Stimulated activated CD4-positive, alpha-beta T cell treated with anti-CD3 and anti-CD28 coated beads, Interleukin-1b, Interleukin-23, amount 100 ng/mL, for 24 hours (primary cell): ENCODE data around the gene SYT9.

Source experiments
- DNase-seq, 4 experiments: peaks; one replicate each; pipeline ENCODE4 v3.0.0-alpha.2; 2020; ENCODE audit warnings: low read depth in 4 of 4, low spot score in 1 of 4

SYT9 gene

GRCh38 chr11:7251836-7252682, at the start of gene SYT9:
SYT9 (plus strand) TSS chr11:7251904; CDS start chr11:7252187, 283 bp downstream.
- peak in 1 of 4 experiments; percentile 21 for DNase-seq

- no peak for DNase-seq
Measured at GRCh38 chr11:7202412-7202811, 49.3 kb upstream of the SYT9 start.

- DNase-seq, result no peak
Measured at GRCh38 chr11:7204778-7205177, 46.9 kb upstream of the SYT9 start.

- DNase-seq, result no peak
Measured at GRCh38 chr11:7208391-7208790, 43.3 kb upstream of the SYT9 start.

- DNase-seq, result no peak
Measured at GRCh38 chr11:7219491-7219890, 32.2 kb upstream of the SYT9 start.

- no peak for DNase-seq
Measured at GRCh38 chr11:7220636-7221035, 31.1 kb upstream of the SYT9 start.

GRCh38 chr11:7222619-7223018, 29.1 kb upstream of the SYT9 start:
- no peak for DNase-seq

- DNase-seq, result no peak
Measured at GRCh38 chr11:7239877-7240276, 11.8 kb upstream of the SYT9 start.

GRCh38 chr11:7245341-7245740, 6.4 kb upstream of the SYT9 start:
- no peak for DNase-seq

GRCh38 chr11:7246179-7246578, 5.5 kb upstream of the SYT9 start:
- DNase-seq, result no peak

- DNase-seq, result no peak
Measured at GRCh38 chr11:7250166-7250565, 1.5 kb upstream of the SYT9 start.

GRCh38 chr11:7251487-7251835, 243 bp upstream of the SYT9 start:
- no peak for DNase-seq

- no peak for DNase-seq
Measured at GRCh38 chr11:7252683-7253213, 1.0 kb downstream of the SYT9 start.

GRCh38 chr11:7253800-7254199, 2.1 kb downstream of the SYT9 start:
- no peak for DNase-seq

GRCh38 chr11:7254731-7255291, 3.1 kb downstream of the SYT9 start:
- no peak for DNase-seq

- DNase-seq, result no peak
Measured at GRCh38 chr11:7256943-7257342, 5.2 kb downstream of the SYT9 start.

GRCh38 chr11:7257724-7258123, 6.0 kb downstream of the SYT9 start:
- no peak for DNase-seq

GRCh38 chr11:7261578-7261977, 9.9 kb downstream of the SYT9 start:
- no peak for DNase-seq

GRCh38 chr11:7262672-7263071, 11.0 kb downstream of the SYT9 start:
- DNase-seq, result no peak

GRCh38 chr11:7263842-7264241, 12.1 kb downstream of the SYT9 start:
- no peak for DNase-seq

GRCh38 chr11:7268758-7269157, 17.1 kb downstream of the SYT9 start:
- DNase-seq, result no peak

- DNase-seq, result no peak
Measured at GRCh38 chr11:7270233-7270865, 18.6 kb downstream of the SYT9 start.
